HG03520 (cell line): ENCODE data around the gene CADM4.
"Not testable (repeated sequence)": the region's sequence is repeated elsewhere in the genome, so short reads cannot be mapped to it uniquely, and the experiment has no call there.

Experiments used
- ATAC-seq: cut with Tn5 transposase; IDR thresholded peaks from one replicate; pipeline ENCODE4 v1.9.1; 2021; ENCODE audit warnings: mild to moderate bottlenecking, moderate library complexity; ENCODE audit not compliant: unreplicated experiment

CADM4 gene

GRCh38 chr19:43664018-43664417, 24.4 kb upstream of the CADM4 start:
- no peak for ATAC-seq

GRCh38 chr19:43662487-43662886, 22.8 kb upstream of the CADM4 start:
- no peak for ATAC-seq

- no peak for ATAC-seq
Measured at GRCh38 chr19:43660971-43661360, 21.3 kb upstream of the CADM4 start.

- no peak for ATAC-seq
Measured at GRCh38 chr19:43660301-43660970, 20.8 kb upstream of the CADM4 start.

- ATAC-seq: no peak
Measured at GRCh38 chr19:43658494-43658893, 18.8 kb upstream of the CADM4 start.

- ATAC-seq: no peak
Measured at GRCh38 chr19:43658001-43658400, 18.4 kb upstream of the CADM4 start.

- ATAC-seq: no peak
Measured at GRCh38 chr19:43656436-43656835, 16.8 kb upstream of the CADM4 start.

GRCh38 chr19:43652546-43652874, 12.9 kb upstream of the CADM4 start:
- ATAC-seq: no peak

GRCh38 chr19:43651758-43652545, 12.3 kb upstream of the CADM4 start:
- no peak for ATAC-seq

GRCh38 chr19:43650276-43650675, 10.6 kb upstream of the CADM4 start:
- ATAC-seq: not testable (repeated sequence)

- ATAC-seq: no peak
Measured at GRCh38 chr19:43649514-43649913, 9.9 kb upstream of the CADM4 start.

- ATAC-seq: no peak
Measured at GRCh38 chr19:43648633-43649032, 9.0 kb upstream of the CADM4 start.

- ATAC-seq: no peak
Measured at GRCh38 chr19:43644181-43644580, 4.5 kb upstream of the CADM4 start.

- no peak for ATAC-seq
Measured at GRCh38 chr19:43643326-43643725, 3.7 kb upstream of the CADM4 start.

GRCh38 chr19:43642531-43642930, 2.9 kb upstream of the CADM4 start:
- ATAC-seq: no peak

- no peak for ATAC-seq
Measured at GRCh38 chr19:43641333-43641732, 1.7 kb upstream of the CADM4 start.

GRCh38 chr19:43640424-43640757, 741 bp upstream of the CADM4 start:
- no peak for ATAC-seq

- no peak for ATAC-seq
Measured at GRCh38 chr19:43638995-43639518, 593 bp downstream of the CADM4 start.

- ATAC-seq: no peak
Measured at GRCh38 chr19:43638214-43638994, 1.2 kb downstream of the CADM4 start.

- no peak for ATAC-seq
Measured at GRCh38 chr19:43636121-43636683, 3.4 kb downstream of the CADM4 start.

- not testable (repeated sequence) for ATAC-seq
Measured at GRCh38 chr19:43635561-43635940, 4.1 kb downstream of the CADM4 start.
